GM19023 (cell line): ENCODE results near the gene PIGC.

Experiments
- ATAC-seq: cut with Tn5 transposase; IDR thresholded peaks from one replicate; pipeline ENCODE4 v1.9.1; 2021; ENCODE audit warnings: mild to moderate bottlenecking, moderate library complexity; ENCODE audit not compliant: unreplicated experiment

Gene PIGC

DNA sequence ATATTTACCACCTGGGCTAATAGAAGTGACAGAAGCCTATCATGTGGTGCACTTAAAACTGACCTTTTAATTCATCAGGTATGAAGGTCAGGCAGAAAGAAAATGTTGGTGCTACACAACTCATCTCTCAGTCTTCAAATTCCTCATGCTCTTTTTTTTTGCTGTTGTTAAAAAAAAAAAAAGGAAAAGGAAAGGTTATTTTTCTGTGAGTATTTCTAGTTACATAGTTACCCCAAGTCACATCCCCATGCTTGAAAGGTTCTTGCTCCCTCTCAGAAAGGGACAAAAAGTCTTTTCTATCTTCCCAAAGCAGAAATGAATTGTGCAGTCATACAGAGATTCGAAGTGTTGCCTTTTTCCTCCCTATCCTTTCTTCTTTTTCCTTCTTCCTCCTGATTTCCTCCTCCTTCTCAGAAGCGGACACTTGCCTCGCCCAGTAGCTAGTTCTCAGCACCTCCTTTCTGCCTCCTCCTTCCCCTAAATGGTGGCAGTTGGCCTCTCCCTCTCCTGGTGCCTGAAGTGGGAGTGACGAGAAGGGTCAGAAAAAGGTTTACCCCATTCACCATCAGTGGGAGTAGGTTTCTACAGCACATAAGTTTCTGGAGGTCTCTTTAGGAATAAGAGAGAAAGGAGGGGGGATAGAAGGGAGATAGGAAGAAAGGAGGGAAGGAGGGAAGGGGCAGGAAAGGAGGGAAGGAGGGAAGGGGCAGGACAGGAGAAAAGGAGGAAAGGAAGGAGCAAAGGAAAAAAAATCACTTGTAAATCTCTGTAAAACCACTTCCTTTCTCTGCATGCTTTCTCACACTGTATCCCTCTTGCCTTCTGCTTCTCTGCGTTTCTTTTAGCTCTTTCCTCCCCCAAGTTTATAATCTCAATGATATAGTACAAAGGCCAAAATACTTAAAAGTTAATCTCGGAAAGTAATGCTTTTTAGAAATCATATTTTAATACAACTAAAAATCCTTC is 43.8 kb downstream of the PIGC start:
- ATAC-seq: no peak

DNA sequence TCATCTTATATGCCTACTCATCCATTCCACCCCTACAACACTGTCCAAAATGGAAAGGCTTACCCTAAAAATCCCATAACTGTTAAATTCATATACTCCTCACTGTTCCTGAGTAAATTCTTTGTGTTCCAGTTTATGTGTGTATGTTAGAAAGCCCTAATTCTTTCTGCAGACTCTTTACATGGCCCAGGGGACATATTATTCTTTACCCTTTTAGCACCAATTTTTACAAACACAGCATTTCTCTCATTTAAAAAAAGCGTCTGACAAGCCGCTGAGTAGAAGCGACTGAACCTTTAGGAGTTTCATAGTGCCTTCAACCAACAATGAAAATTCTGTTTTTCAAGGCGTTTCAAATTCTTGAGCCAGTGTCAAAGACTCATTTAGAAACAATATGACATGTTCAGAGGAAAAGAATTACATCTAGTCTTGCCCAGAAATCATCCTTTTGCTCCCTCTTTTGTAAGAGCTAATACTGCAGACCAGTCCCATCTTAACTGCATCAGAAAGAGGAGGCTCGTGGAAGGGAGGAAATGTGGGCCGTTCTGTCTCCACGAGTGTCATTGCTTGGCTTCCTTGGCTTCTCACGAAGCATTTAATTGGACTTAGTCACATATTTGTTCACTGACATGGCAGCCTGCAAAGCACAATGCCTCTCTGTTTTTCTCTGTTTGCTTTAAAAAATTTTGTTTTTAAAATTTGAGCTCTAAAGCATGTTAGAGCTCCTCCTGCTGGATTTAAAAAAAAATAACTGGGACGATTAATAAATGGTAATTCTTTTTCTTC is 44.7 kb downstream of the PIGC start:
- no peak for ATAC-seq

DNA sequence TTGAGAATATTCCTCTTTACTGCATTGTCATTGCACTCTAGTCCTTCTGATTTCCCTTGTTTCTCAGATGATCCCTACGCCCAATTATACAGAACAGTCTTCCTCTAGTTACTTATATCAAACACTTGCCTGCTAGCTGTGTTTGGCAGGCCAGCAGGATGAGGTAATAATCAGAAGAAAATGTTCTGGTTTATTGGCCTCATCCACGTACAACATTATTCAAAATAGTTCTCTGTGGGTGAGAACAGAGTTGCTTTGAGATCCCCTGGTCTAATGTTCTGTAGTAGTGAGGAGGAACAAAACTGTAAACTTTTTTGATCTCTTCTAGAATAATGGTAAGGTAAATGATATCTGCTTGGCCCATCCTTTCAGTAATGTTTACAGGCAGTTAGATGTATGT is 45.7 kb downstream of the PIGC start:
- no peak for ATAC-seq

DNA sequence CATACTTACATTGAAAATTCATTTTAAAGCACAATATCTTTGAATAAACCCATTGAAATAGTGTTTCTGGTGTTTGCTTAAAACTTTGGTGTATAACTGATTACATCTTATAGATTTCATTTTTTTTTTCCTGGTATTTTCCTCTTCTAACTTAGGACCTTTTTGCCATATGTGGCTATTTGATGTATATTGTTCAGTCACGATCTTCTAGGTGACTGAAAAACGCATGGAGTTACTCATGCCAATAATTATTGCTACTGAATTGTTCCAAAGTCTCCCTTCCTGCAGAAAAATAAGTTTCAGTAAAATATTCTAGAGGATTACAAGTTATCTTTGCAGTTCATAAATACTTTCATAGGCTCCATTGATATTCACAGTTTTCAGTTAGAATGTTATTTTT is 46.2 kb downstream of the PIGC start:
- ATAC-seq: no peak

DNA sequence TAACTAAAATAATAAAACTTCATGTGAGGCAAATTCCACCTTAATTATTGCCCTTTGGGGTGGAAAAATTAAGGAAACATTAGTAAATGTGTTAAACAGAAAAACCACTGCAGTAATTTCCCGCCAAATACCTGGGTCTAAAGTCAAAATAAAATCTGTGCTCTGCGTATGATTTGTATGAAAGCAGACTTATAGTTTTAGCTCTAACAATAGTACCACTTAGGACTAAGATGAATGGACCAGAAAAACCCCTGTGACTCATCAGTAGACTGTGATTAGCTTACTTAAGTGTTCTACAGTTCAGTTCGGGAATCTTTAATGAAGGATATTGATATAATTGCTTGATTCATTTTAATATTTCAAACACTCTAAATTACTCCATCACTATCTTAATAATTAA is 46.6 kb downstream of the PIGC start:
- peak; percentile 40 for ATAC-seq

DNA sequence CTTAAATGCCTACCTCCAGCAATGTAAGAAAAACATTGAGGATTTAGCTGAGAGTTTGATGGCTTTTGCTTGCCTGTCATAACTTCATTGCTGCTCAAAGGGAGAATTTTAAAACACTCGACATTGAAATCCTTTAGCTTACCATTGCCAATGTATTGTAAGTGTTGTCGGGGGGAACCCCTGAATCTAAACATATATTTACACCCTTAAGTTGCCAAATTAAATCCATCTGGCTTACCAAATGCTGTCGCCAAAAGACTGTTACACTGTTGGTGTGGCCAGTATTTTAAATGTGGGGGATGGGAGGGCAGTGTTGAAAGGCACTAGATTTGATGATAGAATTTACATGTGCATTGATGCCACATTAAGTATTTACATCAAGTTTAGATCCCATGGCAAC is 48.3 kb downstream of the PIGC start:
- ATAC-seq: no peak

DNA sequence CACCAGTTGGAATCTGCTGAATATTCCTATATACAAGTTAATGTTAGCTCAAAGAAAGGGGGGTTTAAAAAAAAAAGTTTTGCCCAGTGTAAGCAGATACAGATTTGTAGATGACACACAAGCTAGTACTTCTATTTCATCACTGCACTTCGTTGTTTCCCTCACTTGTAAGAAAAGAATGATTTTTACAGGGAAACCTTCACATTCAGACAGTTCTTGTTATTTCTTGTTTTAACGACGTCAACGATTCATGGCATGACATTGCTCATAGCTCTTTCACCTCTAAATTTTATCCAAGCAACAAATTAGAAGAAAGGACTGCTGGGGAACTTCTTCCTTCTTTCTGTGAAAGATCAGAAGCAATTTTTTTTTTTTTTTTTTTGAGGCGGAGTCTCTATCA is 49.1 kb downstream of the PIGC start:
- no peak for ATAC-seq

DNA sequence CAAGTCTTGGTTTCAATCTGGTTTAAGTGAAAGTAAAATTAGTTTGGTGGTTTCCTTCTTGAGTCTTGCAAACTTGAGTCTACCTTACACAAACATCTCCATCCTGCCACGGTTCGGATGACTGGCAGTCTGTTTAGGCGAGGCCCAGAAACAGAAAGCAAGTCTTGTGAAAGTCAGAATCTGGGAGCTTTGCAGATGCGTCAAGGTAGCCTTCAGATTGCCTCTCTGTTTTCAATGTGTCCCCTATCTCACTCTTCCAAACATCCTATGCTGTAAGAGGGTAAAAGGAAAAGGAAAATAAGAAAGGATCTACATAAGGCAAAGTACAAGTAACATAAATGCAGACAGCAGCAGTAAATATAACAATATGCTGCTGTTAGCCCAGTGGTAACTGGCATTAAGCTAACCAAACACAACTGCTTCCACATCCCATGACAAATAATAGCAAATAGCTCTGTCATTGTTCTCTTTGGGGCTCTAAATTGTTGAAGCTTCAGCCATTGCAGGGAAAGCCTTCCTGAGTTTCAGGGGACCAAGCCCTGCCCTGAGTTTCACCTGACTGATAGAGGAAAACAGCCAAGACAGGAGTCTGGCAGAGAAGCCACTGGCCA is 49.6 kb downstream of the PIGC start:
- peak; percentile 74 for ATAC-seq

DNA sequence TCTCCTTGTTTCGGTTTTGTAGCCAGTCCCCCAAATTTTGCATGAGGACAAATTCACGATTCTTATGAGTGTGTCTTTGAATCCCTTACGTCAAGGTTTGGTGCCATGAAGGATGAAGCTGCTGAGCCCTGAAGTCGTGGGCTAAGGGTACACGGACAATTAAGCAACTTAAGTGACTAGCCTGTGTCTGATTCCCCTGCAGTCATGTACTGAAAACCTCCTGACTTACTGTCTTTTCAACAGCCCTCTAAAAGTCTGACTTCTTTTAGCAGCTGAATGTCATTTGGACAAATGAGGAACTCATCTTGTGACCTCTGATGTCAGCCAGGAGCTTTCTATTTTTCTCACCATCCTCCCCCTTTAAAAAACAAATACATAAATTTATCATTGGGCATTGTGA is 50.5 kb downstream of the PIGC start:
- ATAC-seq: no peak

DNA sequence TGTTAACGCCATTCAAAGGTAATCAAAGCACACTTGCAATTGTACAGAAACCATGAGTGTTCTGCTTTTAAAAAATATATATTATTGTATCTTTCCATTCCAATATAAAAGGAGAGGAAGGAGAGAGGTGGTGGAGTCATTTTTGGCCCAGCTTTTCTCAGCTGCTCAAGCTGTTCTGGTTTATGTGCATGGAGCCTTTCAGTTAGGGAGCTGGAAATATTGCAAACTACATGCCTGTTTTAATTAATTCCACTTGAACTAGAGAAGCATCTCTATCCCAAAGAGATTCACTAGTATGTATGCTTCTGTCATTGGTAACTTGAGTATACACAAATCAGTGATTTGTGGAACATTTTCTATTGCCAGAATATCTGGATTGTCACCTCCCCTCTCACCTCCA is 51.9 kb downstream of the PIGC start:
- no peak for ATAC-seq
